Measurements from ENCODE around the gene GRIA4.

- TF ChIP-seq SCRT2 (tag by site-specific recombination; IDR thresholded peaks at IDR 0.05): no peak
- no peak for TF ChIP-seq ZNF658 (tag by site-specific recombination; IDR thresholded peaks at IDR 0.05)
- TF ChIP-seq PATZ1 (tag by site-specific recombination; IDR thresholded peaks at IDR 0.05): no peak
Measured at GRCh38 chr11:105699203-105699602, 89.3 kb downstream of the GRIA4 start.

Data from HEK293 (cell line).